Measurements from ENCODE around the gene ZC3H12C. TPM values are rescaled to one million over a fixed set of nuclear protein-coding genes. Genes with fewer than 3 reads are reported as not detected.

ZC3H12C gene
- 16.7 to 17.0 TPM (median 17.0 TPM) in 3 replicates for total RNA-seq

DNA sequence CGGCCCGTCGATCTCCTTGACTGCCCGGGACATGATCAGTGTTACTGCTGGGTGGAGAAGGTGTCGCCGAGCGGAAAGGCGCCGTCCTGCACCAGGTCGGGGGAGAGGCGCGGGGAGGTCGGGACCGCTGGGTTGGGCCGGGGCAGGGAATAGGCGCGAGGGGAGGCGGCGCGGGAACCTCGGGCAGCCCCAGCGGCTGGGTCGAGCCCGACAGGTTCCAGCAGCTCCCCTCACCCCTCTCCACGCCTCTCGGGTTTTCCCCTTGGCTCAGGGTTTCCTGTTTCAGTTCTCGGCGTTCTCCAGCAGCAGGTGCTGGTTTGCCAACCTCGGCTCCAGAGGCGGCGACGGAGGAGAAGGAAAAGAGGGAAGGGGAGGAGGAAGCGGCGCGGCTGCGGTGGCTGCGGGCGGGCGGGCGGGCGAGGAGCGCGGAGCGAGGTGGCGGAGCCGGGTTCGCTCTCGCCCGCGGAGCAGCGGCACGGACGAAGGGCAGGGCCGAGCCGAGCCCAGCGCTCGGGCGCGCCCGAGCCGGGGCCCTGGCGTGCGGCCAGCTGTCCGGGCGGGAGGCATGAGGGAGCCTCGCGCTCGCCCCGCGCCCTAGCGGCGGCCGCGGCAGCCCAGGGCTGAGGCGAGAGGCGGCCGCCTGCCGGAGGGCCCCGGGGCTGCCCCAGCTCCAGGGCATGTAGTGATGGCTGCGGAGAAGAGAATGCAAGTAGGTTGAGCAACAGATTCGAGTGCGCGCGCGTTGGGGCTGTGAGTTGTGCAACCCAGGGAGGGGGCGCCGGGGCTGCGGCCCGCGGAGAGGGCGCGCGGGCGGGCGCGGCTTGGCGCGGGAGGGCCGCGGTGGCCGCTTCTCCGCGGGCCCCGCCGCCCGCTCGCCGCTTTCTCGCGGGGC is at the start of gene ZC3H12C:
Gene ZC3H12C, plus strand, starts transcription at position 878 of the 892 bp plus-strand sequence. CDS start 20 bp downstream, outside the sequence.
- Mint-ChIP-seq H3K9me3 (no peaks in the 10 kb centered on the region), H3K27ac (peak within 1 kb of the TSS; percentile 94), H3K27me3 (ENCODE audit: low read depth) (peaks cover 4% of the 10 kb centered on the region), H3K36me3 (no peaks in the 10 kb centered on the region), H3K4me1 (peaks cover 41% of the 10 kb centered on the region), H3K4me3 (peak within 1 kb of the TSS; percentile 85)
- DNase-seq (ENCODE audit: low spot score in 2 of 2, unreplicated experiment in 2 of 2), result peak; percentile 67 to 83
- TF ChIP-seq, protein P1, sequence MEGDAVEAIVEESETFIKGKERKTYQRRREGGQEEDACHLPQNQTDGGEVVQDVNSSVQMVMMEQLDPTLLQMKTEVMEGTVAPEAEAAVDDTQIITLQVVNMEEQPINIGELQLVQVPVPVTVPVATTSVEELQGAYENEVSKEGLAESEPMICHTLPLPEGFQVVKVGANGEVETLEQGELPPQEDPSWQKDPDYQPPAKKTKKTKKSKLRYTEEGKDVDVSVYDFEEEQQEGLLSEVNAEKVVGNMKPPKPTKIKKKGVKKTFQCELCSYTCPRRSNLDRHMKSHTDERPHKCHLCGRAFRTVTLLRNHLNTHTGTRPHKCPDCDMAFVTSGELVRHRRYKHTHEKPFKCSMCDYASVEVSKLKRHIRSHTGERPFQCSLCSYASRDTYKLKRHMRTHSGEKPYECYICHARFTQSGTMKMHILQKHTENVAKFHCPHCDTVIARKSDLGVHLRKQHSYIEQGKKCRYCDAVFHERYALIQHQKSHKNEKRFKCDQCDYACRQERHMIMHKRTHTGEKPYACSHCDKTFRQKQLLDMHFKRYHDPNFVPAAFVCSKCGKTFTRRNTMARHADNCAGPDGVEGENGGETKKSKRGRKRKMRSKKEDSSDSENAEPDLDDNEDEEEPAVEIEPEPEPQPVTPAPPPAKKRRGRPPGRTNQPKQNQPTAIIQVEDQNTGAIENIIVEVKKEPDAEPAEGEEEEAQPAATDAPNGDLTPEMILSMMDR (IDR thresholded peaks at IDR 0.05; ENCODE audit: unreplicated experiment), result no peak

DNA sequence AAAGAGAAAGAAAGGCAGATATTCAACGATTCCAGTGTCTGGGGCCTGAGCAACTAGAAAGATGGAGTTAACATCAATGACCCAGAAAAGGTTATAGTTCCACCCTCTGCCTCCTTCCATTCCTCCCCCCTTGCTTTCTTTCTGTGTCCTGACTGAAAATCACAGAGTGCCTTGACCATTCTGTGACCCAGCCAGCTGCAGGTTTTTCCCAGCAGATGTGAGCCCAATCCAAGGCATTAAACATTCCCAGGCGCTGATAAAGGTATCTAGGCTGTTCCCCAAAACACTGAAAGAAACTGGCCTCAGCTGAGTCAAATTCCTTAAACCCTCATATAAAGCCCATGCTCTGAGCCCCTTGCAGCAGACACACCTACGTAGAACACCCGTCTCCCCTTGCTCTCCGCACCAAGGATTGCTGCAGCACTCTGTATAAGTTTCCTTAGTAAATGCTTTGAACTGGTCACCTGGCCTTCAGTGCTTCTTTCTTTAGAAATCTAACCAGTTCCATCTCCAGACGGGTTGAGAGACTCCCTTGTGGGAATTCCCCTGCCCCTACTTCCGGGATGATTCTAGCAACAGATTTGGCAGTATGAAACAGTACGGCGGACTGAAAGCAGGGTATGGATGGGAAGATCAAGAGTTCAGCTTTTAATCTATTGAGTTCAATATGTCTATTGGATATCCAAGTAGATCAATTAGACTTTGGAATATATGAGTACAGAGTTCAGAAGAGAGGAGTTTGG is 48.8 kb upstream of the ZC3H12C start:
- H3K27ac Mint-ChIP-seq, result peak overlapping the region; percentile 15
- TF ChIP-seq, protein P1 (IDR thresholded peaks at IDR 0.05; ENCODE audit: unreplicated experiment), result no peak
- H3K9me3 Mint-ChIP-seq, result no peaks in the 10 kb centered on the region
- no peak for DNase-seq (ENCODE audit: low spot score in 2 of 2, unreplicated experiment in 2 of 2)
- H3K4me1 Mint-ChIP-seq, result peaks cover 8% of the 10 kb centered on the region
- no peaks in the 10 kb centered on the region for H3K36me3 Mint-ChIP-seq
- H3K4me3 Mint-ChIP-seq, result no peak overlapping the region
- no peaks in the 10 kb centered on the region for H3K27me3 Mint-ChIP-seq (ENCODE audit: low read depth)

DNA sequence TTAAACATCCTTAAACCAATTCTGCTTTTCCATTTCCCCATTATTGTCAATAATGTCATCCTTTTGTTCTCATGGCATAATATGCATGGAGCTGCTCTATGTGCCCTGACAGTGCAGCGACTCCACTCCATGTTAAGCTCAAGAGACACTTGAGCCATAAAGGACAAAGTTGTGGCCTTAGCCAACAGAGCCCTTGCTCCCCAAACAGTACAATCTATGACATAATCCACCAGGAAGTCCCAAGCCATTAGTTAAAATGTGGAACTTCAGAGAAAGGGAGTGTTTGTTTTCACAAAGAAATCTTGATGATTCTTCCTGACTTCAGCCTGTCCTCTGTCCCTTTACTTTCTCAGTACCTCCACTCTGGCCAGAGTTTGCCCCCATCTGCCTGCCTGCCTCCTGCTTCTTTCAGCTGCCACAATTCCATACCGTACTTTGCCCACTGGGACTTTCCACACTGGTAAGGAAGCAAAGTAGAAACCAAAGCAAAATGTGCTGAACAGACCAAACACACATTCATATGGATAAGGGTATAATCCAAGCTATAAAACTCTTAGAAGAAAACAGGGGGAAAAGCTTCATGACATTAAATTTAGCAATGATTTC is 46.3 kb upstream of the ZC3H12C start:
- no peaks in the 10 kb centered on the region for H3K27me3 Mint-ChIP-seq (ENCODE audit: low read depth)
- TF ChIP-seq, protein P1 (IDR thresholded peaks at IDR 0.05; ENCODE audit: unreplicated experiment), result no peak
- no peaks in the 10 kb centered on the region for H3K36me3 Mint-ChIP-seq
- H3K27ac Mint-ChIP-seq, result peak overlapping the region; percentile 26
- H3K9me3 Mint-ChIP-seq, result peaks cover 5% of the 10 kb centered on the region
- no peak for DNase-seq (ENCODE audit: low spot score in 2 of 2, unreplicated experiment in 2 of 2)
- no peak overlapping the region for H3K4me3 Mint-ChIP-seq
- H3K4me1 Mint-ChIP-seq, result peaks cover 8% of the 10 kb centered on the region

DNA sequence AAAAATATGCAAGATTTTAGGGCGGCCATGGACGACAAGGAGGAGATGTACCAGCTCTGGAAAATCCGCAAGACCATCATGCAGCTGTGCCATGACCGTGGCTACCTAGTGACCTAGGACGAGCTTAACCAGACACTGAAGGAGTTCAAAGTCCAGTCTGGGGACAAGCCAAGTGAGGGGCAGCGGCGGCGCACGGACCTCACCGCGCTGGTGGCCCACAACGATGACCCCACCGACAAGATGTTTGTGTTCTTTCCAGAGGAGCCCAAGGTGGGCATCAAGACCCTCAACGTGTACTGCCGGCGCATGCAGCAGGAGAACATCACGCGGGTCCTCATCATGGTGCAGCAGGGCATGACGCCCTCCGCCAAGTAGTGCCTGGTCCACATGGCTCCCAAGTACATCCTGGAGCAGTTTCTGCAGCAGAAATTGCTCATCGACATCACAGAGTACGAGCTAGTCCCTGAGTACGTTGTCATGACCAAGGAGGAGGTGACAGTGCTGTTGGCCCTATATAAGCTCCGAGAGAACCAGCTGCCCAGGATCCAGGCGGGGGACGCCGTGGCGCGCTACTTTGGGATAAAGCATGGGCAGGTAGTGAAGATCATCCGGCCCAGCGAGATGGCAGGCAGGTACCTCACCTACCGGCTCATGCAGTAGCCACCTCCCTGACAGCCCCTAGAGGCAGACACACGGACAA is 43.5 kb upstream of the ZC3H12C start:
- Mint-ChIP-seq H3K27me3 (ENCODE audit: low read depth) (no peaks in the 10 kb centered on the region), H3K36me3 (peaks cover 8% of the 10 kb centered on the region), H3K9me3 (peaks cover 24% of the 10 kb centered on the region), H3K27ac (no peak overlapping the region), H3K4me1 (no peaks in the 10 kb centered on the region), H3K4me3 (no peak overlapping the region)
- TF ChIP-seq, protein P1 (IDR thresholded peaks at IDR 0.05; ENCODE audit: unreplicated experiment), result no peak
- no peak for DNase-seq (ENCODE audit: low spot score in 2 of 2, unreplicated experiment in 2 of 2)

DNA sequence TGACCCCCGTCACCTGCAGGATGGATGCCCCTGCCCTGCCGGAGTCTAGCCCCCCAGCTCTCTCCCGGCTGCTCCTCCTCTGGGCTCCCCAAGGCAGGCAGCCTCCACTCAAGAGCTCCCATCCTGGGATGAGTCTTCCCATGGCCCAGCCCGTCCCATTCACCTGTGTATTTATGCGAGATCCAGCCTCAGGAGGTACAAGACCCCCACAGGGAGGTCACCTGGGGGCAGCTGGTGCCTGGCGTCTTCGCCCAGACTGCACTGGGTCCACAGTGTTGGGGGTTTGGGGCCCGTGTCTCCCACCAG is 43.0 kb upstream of the ZC3H12C start:
- no peak for DNase-seq (ENCODE audit: low spot score in 2 of 2, unreplicated experiment in 2 of 2)
- Mint-ChIP-seq H3K4me1 (no peaks in the 10 kb centered on the region), H3K9me3 (peaks cover 24% of the 10 kb centered on the region), H3K27ac (no peak overlapping the region), H3K36me3 (peaks cover 8% of the 10 kb centered on the region), H3K27me3 (ENCODE audit: low read depth) (no peaks in the 10 kb centered on the region), H3K4me3 (no peak overlapping the region)
- TF ChIP-seq, protein P1 (IDR thresholded peaks at IDR 0.05; ENCODE audit: unreplicated experiment), result no peak
